ENCODE results near the gene NKD2.

GRCh38 chr5:1018596-1018995 is 10.0 kb downstream of the NKD2 start:
- no peak for TF ChIP-seq POLR2A (IDR thresholded peaks at IDR 0.05)
- no peak for TF ChIP-seq CTCF (IDR thresholded peaks at IDR 0.05 in 8 of 11, conservative IDR thresholded peaks at IDR 0.05 in 3 of 11)
- TF ChIP-seq POLR2AphosphoS5 (IDR thresholded peaks at IDR 0.05), result no peak
